ENCODE results near the gene MDFI.

MDFI gene

GRCh38 chr6:41597246-41598000, 40.8 kb upstream of the MDFI start:
- TF ChIP-seq CTCF (IDR thresholded peaks at IDR 0.05; ENCODE audit: extremely low read depth, insufficient read depth, missing control alignments) = no peak
- in situ Hi-C loops (cut with MboI; ENCODE audit: low pct_unique_long_range_greater_than_20kb, low sequenced_read_pairs, unreplicated experiment) = no loop called here
- DNase-seq (ENCODE audit: low spot score) = no peak

GRCh38 chr6:41598670-41599014, 39.6 kb upstream of the MDFI start:
- no peak for TF ChIP-seq CTCF (IDR thresholded peaks at IDR 0.05; ENCODE audit: extremely low read depth, insufficient read depth, missing control alignments)
- in situ Hi-C loops (cut with MboI; ENCODE audit: low pct_unique_long_range_greater_than_20kb, low sequenced_read_pairs, unreplicated experiment) = no loop called here
- DNase-seq (ENCODE audit: low spot score) = no peak

GRCh38 chr6:41599015-41599851, 39.0 kb upstream of the MDFI start:
- DNase-seq (ENCODE audit: low spot score) = no peak
- in situ Hi-C loops (cut with MboI; ENCODE audit: low pct_unique_long_range_greater_than_20kb, low sequenced_read_pairs, unreplicated experiment) = no loop called here
- TF ChIP-seq CTCF (IDR thresholded peaks at IDR 0.05; ENCODE audit: extremely low read depth, insufficient read depth, missing control alignments) = no peak

GRCh38 chr6:41599852-41600445, 38.3 kb upstream of the MDFI start:
- in situ Hi-C loops (cut with MboI; ENCODE audit: low pct_unique_long_range_greater_than_20kb, low sequenced_read_pairs, unreplicated experiment) = no loop called here
- no peak for TF ChIP-seq CTCF (IDR thresholded peaks at IDR 0.05; ENCODE audit: extremely low read depth, insufficient read depth, missing control alignments)

GRCh38 chr6:41600499-41601247, 37.6 kb upstream of the MDFI start:
- no peak for TF ChIP-seq CTCF (IDR thresholded peaks at IDR 0.05; ENCODE audit: extremely low read depth, insufficient read depth, missing control alignments)
- in situ Hi-C loops (cut with MboI; ENCODE audit: low pct_unique_long_range_greater_than_20kb, low sequenced_read_pairs, unreplicated experiment) = no loop called here
- DNase-seq (ENCODE audit: low spot score) = no peak

More at GRCh38 chr6:41599852-41600445, 38.3 kb upstream of the MDFI start:
- DNase-seq (ENCODE audit: low spot score) = no peak

- no peak for DNase-seq (ENCODE audit: low spot score)
- in situ Hi-C loops (cut with MboI; ENCODE audit: low pct_unique_long_range_greater_than_20kb, low sequenced_read_pairs, unreplicated experiment) = no loop called here
- TF ChIP-seq CTCF (IDR thresholded peaks at IDR 0.05; ENCODE audit: extremely low read depth, insufficient read depth, missing control alignments) = no peak
Observed at GRCh38 chr6:41601248-41601549, 37.1 kb upstream of the MDFI start.
